GM21390 (cell line): Measurements from ENCODE around the gene WASHC2C.
"Not testable (repeated sequence)": the region's sequence is repeated elsewhere in the genome, so short reads cannot be mapped to it uniquely, and the experiment has no call there.

ENCODE experiments used
- ATAC-seq: cut with Tn5 transposase; IDR thresholded peaks from one replicate; pipeline ENCODE4 v1.9.1; 2021; ENCODE audit not compliant: unreplicated experiment

Gene WASHC2C

DNA sequence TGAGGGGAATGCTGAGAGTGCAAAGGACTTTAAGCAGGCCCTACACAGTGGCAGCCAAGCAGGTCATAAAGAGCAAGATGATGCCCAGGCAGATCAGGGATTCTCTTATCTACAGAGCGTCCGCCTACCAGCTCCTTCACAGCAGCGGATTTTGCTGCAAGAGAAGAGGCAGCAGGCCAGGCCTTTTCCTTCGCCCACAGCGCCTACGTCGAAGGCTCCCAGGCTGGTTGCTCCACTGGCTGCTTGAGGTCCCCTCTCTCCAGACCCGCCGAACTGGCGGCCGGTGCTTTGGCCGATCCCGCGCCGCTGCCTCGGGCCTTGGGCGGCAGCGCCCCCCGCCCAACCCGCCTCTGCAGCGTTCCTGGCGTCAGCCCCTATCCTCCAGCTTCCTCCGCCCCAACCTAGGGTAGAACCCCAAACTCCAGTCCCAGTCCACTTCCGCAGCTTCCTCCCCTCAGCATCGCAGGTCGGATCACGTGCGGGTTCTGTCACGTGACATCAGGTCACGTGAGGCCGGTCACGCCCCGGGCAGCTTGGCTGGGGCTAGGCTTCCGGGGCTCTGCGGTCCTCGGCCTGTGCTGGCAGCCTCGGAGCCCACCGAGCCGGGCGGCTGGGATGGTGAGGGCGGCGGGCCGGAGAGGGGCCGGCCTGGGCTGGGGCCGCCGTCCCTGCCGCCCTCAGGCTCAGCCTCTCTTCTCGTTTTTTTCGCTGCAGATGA, at the start of gene WASHC2C:
Gene WASHC2C, plus strand, starts transcription at position 564 of the 718 bp plus-strand sequence. Its CDS starts 52 bp downstream, at position 616.
- ATAC-seq: peak; percentile 94

- not testable (repeated sequence) for ATAC-seq
Measured at GRCh38 chr10:45678467-45678866, 48.6 kb upstream of the WASHC2C start.

DNA sequence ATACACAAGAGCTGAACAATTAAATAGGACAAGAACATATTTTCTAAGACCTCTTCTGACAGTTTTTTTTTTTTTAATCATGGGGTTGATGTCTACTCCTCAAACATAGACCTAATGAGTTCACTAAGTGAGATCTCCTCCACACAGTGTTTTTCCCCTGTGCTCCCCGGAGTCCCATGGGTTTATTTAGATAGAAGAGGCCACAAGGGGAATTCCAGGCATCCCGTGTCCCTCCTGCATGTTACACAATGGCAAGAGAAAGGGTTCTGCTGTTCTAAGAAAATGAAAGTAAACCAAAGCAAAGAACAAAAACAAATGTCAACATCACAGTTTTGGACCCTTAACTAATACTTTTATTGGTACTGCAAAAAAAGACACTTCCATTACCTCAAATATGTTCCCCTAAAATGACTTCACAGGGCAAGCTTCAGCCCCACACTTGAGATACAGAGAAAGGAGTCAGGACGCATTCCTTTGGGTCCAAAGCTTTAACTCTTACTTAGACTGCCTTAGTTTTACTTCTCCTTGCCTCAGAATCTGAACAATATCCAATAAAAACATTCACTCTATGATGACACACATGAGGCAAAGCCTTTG, 16.8 kb upstream of the WASHC2C start:
- peak; percentile 82 for ATAC-seq

DNA sequence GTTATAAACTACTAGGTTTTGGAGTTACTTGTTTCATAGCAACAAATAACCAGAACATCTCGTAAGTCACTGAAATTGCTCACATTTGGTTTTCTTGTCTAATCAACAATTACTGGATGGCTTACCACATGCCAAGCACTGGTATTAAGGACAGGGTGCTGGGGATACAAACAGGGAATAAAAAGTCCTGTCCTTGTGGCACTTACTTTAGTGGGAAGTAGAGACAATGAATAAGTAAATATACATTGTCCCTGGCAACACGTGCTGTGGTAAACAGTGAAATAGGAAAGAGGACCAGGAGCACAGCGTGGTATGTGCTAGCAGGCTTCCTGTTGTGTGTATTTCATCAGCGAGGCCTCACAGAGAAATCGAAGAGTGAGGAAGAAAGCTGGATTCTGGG, 15.8 kb upstream of the WASHC2C start:
- ATAC-seq: not testable (repeated sequence)

DNA sequence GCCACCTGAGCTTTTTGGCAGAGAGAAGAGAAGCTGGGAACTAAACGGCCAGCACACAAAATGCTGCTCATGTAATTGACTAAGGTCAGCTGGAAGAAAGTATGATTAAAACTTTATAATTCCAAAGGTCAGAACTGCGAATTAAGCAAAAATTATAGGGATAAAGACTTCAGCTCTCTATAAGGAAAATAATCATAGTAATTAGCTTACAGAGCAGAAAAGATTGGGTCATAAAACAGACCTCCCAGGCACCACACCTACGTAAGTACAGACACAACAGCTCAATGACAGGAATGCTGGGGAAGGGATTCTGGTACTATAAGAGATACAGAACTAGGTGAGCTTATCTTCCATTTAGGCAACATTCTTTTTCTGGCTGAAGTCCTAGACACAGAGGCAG, 10.0 kb upstream of the WASHC2C start:
- ATAC-seq: not testable (repeated sequence)

DNA sequence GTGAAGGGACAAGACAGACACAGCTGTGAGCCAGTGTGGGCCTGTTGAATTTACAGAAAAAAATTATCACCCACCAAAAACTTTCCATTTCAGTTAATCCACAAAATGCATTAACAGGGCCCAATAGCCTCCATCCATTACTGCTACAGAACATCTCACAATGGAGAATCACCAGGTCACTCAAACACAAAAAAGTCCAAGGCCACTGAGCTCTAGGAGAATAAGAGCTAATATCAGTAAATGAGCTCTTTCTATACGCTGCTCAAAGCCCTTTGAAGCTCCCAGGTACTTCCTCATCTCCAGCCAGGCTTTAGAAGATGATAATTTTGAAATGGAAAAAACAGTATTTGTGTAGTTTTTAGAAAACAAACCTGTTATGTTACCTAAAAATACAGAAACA, 9.4 kb upstream of the WASHC2C start:
- not testable (repeated sequence) for ATAC-seq

GRCh38 chr10:45721503-45721902, 5.6 kb upstream of the WASHC2C start:
- ATAC-seq: not testable (repeated sequence)

- ATAC-seq: not testable (repeated sequence)
Measured at GRCh38 chr10:45723851-45724250, 3.2 kb upstream of the WASHC2C start.

DNA sequence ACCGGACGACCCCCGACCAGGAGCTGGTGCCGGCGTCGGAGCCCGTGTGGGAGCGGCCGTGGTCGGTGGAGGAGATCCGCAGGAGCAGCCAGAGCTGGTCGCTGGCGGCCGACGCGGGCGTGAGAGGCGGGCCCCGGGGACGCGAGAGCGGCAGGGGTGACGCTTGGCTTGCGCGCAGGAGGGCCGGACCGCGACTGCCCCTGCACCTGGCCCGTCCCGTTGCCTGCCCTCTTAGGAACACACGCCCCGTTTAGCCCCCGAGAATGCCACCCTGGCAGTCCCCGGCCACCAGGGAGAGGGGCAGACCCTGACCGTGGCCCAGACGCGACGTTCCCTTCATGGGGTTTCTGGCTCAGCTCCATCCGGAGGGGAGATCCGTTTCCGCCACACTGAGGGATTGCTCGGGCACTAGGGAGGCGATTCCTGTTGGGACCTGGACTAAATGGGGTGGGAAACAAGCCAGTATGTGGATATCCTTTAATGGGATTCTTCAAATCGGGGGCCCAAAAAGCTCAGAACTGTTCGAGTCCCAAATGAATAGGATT, 427 bp downstream of the WASHC2C start:
- peak; percentile 57 for ATAC-seq

- not testable (repeated sequence) for ATAC-seq
Measured at GRCh38 chr10:45734449-45734848, 7.4 kb downstream of the WASHC2C start.

- not testable (repeated sequence) for ATAC-seq
Measured at GRCh38 chr10:45734867-45735266, 7.8 kb downstream of the WASHC2C start.

DNA sequence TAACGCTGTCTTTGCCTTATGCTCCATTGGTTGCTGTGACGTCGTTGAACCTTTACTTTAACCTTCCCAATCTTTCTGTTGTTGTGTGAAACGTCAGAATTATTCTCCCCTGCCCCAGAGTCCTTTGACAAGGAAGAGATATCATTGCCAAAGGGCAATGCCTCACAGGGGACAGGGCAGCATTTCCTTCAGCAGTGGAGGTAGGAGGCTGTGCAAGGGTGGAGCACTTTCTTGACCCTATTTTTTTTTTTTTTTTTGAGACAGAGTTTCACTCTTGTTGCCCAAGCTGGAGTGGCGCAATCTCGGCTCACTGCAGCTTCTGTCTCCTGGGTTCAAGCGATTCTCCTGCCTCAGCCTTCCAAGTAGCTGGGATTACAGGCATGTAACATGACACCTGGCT, 14.5 kb downstream of the WASHC2C start:
- not testable (repeated sequence) for ATAC-seq

- not testable (repeated sequence) for ATAC-seq
Measured at GRCh38 chr10:45742014-45742413, 14.9 kb downstream of the WASHC2C start.

GRCh38 chr10:45751141-45751540, 24.1 kb downstream of the WASHC2C start:
- ATAC-seq: not testable (repeated sequence)

- ATAC-seq: not testable (repeated sequence)
Measured at GRCh38 chr10:45752210-45752609, 25.1 kb downstream of the WASHC2C start.

DNA sequence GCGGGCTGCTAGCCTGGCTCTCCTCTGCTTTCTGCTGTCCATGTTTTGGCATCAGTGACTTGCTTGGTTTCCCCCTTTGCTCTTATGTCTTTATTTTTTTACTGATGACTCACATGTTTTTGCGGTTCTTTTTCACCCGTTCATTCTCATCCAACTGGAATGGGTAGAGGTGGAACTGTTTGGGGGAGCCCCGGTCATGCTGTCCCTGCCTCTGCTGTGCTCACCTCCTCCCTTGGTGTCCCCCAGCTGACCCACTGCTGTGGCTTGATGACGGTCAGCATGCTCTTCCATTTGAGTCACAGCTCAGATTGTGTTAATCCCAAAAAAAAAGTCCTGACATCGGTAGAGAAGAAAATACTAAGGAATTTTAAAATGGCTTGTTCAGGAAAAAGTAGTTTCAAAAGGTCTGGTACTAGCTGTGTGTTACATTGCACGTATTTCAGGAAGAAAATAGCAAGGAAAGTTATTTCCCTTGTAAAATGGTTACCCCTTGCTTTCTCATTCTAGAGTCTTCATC, 27.0 kb downstream of the WASHC2C start:
- not testable (repeated sequence) for ATAC-seq

- not testable (repeated sequence) for ATAC-seq
Measured at GRCh38 chr10:45755083-45755482, 28.0 kb downstream of the WASHC2C start.

DNA sequence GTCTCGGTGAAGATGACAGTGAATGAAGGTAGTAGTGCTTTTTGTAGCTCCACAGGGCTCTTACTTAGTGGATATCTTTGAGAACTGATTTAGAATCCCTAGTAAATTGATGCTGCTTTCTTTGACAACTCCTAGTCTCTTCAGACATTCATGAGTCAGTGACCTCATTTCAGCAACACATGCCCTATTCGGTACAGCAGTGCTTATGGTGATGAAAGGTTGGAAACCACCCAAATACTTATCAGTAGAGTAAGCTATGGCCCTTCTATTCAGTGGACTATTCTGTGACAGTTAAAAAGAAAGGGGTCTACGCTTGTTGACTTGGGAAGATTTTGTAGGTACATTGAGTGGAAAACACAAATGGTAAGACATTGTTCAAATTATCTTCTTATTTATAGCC, 29.0 kb downstream of the WASHC2C start:
- not testable (repeated sequence) for ATAC-seq

DNA sequence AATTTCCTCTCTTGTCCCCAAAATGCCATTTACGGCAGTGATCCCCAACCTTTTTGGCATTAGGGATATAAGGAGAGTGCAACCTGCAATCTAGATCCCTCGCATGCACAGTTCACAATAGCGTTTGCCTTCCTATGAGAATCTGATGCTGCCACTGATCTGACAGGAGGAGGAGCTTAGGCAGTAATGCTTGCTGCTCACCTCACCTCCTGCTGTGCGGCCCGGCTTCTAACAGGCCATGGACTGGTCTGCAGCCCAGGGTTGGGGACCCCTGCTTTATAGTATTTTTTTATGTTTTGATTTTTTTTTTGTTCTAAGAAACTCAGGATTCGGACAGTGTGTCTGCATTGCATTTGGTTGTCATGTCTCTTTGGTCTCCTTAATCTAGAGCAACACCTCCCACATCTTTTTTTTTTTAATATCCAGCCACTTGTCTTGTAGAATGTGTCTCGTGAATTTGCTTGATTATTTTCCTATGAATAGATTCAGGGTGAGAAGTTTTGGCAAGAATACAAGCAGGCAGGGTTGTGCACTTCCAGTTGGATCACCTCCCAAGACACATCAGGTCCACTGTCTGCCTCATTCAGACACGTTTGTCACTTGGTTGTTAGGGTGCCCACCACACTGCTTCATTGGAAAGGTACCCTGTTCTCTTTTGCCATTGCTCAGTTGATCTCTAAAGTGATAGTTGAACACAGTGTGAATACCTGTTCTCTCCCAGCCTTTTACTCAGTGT, 30.8 kb downstream of the WASHC2C start:
- not testable (repeated sequence) for ATAC-seq

DNA sequence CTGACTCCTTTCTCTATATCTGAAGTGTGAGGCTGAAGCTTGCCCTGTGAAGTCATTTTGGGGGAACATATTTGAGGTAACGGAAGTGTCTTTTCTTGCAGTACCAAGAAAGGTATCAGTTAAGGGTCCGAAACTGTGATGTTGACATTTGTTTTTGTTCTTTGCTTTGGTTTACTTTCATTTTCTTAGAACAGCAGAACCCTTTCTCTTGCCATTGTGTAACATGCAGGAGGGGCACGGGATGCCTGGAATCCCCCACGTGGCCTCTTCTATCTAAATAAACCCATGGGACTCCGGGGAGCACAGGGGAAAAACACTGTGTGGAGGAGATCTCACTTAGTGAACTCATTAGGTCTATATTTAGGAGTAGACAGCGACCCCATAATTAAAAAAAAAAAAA, 34.6 kb downstream of the WASHC2C start:
- peak; percentile 63 for ATAC-seq

DNA sequence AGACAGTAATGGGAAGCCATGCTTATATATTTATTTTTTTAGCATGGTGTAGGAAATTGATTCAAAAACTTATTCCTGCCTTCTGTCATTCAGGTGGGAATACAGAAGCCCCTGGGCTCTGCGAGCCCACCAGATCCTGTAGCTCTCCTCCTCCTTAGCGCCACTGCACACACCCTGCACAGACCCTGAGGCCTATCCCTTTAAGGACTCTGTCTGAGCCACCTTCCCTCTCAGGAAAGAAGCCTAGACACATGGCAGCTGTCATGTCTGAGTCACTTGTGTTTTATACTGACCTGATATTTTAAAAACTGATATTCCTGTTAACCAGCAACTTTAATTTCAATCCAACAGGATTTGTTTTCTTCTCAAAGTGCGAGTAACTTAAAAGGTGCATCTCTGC, 36.0 kb downstream of the WASHC2C start:
- not testable (repeated sequence) for ATAC-seq
